NK-92 treated with Interleukin-12 subunit alpha and Interleukin-12 subunit beta, amount 100 ng/mL, for 24 hours (cell line): ENCODE measurements around the gene TC2N.
"Not testable (repeated sequence)": the region's sequence is repeated elsewhere in the genome, so short reads cannot be mapped to it uniquely, and the experiment has no call there.

Experiments used
- DNase-seq: peaks from one replicate; lab custom pipeline; 2025; lab: John Stamatoyannopoulos, UW

The TC2N gene

DNA sequence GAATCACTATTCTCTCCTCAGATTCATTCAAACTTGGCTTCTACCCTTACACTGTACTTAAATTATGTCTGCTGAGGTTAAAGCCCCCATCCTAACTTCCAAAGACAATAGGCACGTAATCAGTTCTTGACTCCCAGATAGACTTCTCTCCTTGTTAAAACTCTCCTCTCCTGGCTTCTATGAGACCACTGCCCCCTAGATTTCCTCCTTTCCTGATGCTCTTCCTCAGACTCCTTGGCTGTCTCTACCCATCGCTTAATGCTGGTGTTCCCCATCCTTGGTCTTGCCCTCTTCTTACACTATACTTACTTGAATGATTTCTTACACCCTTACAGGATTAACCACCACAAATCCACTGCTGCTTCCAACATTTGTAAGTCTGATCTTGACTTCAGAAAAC is 32.8 kb downstream of the TC2N start:
- DNase-seq = no peak

DNA sequence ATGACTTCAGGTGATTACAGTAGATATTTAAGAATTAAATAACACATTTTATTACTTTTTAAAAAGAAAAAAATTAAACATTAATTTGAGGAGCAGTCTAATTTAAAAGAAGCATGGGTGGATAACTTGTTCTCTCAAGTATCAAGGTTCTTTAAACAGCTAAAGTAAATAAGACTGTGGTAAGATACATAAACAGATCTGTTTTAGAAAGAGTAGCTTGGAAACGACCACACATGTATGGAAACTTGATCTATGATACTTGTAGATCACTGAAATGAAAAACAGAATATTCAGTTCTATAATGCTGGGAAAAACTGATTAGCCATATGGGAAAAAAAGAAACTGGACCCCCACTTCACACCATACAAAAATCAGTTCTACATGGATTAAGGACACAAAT is 36.0 kb downstream of the TC2N start:
- DNase-seq = no peak

DNA sequence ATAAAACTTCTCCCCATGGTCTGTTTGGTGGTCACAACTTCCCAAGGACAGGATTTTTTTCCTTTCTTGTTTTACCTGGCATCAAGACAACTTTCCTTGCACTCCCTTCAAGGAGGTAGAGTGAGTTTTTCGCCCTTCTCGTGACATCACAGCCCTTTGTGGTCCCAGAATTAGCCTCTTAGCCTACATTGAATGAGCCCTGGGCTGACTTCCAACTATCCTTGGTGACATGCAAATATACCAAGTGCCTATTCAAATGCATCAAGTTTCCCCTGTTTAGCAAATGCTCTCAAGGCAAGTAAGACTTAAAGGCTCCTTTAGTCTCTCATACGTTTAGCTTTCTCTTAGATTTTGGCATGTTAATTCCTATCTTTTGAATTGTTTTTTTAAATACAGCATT is 36.6 kb downstream of the TC2N start:
- DNase-seq = no peak

GRCh38 chr14:91829511-91829910 is 37.8 kb downstream of the TC2N start:
- DNase-seq = no peak

DNA sequence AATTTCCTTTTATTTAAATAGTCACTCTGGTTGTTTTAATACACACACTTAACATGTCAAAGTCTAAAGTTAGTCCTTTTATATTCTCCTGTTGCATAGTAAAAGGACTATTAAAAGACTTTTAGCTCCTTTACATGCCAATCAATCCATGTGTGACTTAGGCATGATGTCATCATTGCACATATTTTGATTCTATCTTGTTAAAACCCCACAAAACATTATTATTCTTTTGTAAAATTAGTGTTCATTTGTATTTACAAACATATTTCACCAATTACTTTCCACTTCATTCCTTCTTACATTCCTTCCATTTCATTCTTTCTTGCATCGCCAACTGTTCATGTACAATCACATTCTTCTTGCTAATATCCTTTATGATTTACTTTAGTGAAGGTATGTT is 39.6 kb downstream of the TC2N start:
- no peak for DNase-seq

DNA sequence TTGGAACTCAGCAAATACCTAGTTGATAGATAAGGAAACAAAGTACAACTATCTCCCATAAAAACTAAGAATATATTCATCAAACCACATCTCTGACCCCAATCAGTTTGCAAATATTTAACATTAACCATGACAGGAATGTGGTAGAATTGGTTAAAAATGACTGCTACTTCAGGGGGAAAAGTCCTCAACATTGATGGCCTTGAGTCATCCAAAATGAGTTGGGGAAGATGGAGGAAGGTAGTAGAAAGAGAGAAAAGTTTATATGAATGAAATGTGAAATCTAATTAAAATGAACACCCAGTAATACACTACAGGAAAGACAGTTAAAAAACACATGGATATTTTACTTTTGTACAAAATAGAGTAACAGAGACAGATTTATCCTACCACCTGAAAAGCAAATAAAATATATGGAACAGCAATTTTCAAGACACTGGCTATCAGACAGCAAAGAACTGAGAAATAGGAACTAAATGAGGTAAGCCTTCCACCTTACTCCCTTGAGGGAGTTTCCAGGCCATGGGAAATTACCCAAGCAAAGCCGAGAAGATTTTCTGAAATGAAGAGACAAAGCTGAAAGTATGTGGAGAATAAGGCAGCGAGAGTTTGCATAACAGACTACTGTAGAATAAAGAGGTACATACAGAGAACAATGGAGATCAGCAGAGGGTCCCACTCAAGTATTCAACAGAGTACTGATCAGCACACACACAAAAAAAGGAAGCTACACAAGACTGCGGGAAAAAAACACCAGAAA is 49.6 kb downstream of the TC2N start:
- no peak for DNase-seq

DNA sequence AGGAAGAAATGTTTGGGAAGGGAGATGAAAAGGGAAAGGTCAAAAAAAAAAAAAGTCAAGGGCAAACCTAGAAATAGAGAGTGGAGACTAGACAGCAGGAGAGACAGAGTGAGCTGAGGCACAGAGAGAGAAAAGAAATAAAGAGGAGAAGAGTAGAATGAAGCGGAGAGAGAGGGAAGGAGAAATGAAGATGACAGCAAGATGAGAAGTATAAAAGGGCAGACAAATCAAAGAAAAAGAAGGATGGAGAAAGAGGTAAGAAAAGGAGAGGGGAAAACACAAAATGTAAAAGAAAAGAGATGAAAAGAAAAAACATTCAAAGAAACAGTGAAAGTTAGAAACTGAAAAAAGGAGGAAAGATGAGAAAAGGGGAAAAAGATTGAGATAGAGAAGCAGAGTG is 53.0 kb downstream of the TC2N start:
- DNase-seq = no peak

GRCh38 chr14:91810699-91811098 is 56.6 kb downstream of the TC2N start:
- DNase-seq = no peak

GRCh38 chr14:91806716-91807115 is 60.6 kb downstream of the TC2N start:
- no peak for DNase-seq

- not testable (repeated sequence) for DNase-seq
These were observed 61.2 kb downstream of the TC2N start for GRCh38 chr14:91806094-91806493.

DNA sequence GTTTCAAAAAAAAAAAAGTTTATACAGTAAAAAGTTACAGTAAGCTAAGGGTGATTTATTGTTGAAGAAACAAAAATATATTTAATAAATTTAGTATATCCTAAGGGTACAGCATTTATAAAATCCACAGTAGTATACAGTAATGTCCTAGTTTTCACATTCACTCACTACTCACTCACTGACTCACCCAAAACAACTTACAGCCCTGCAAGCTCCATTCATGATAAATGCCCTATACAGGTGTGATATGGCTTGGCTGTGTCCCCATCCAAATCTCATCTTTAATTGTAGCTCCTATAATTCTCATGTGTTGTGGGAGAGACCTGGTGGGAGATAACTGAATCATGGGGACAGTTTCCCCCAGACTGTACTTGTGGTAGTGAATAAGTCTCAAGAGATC is 61.7 kb downstream of the TC2N start:
- DNase-seq = no peak

GRCh38 chr14:91801358-91801757 is 66.0 kb downstream of the TC2N start:
- peak; percentile 21 for DNase-seq

DNA sequence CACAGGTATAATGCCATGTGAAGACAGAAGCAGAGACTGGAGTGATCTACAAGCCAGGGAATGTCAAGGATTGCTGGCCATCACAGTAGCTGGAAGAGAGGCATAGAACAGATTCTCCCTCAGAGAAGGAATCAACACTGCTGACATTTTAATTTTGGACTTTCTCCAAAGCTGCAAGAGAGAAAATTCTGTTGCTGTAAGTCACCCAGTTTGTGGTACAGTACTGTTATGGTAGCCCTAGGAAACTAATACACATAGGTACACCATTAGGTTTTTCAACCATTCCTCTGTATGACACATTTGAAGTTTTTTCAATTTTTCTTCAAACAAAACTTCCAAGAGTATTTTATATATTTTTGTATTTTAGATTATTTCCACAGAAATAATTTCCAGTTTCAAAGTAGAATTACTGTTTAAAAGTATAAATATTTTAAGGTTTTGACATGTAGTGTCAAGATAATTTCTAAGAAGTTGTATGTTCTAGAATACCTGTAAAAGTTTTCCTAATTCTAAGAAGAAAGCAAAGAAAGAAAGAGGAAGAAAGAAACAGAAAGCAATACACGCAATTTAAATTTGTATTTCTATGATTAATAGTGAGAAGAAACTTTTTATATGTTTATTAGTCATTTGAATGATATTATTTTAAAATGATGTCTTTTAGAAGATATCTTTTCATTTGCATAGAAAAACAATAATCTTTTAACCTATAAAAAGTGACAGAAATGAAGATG is 70.6 kb downstream of the TC2N start:
- no peak for DNase-seq

DNA sequence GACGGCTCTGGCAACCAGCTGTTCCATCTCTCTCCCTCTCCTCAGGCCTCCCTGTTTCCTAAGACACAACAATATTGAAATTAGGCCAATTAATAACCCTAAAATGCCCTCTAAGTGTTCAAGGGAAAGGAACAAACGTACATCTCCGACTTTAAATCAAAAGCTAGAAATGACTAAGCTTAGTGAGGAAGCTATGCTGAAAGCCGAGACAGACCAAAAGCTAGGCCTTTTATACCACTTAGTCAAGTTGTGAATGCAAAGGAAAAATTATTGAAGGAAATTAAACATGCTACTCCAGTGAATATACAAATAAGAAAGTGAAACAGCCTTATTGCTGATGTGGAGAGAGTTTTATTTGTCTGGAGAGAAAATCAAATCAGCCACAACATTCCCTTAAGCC is 73.6 kb downstream of the TC2N start:
- no peak for DNase-seq

DNA sequence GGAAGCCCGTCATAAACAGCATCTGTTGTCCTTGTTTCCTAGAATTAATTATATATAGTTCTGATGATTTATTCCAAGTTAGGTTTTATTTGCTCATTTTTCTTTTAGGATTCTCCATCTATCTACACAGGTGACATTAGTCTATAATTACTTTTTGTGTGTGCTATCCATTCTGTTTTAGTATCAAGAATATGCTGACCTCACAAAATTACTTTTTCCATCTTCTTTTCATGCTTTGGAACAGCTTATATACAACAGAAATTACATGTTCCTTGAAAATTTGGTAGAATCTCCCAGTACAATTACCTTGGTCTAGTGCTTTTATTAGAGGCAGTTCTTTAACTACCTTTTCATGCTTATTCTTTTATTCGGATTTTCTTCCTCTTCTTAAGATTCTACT is 81.1 kb downstream of the TC2N start:
- DNase-seq = no peak

DNA sequence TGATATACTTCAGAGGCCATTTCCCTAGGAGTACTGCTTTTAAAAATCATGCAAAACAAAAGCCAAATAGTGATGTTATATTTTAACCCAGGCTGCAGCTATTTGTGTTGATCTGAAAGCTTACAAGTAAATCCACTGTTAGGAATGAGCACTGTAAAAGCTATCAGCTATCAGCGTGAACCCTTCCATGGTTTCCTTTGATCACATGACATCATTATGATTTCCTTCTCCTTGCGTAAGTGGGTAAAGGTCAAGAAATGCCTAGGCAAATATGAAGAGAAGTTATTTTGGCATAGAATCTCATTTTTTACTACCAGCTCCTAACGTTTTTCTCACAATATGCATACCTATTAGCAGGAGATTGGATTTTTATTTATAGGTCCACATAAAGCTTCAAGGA is 86.9 kb downstream of the TC2N start:
- no peak for DNase-seq

- no peak for DNase-seq
These were observed 89.1 kb downstream of the TC2N start for GRCh38 chr14:91778217-91778616.

- no peak for DNase-seq
These were observed 92.9 kb downstream of the TC2N start for GRCh38 chr14:91774140-91775096.

- DNase-seq = no peak
These were observed 97.2 kb downstream of the TC2N start for GRCh38 chr14:91770185-91770584.

DNA sequence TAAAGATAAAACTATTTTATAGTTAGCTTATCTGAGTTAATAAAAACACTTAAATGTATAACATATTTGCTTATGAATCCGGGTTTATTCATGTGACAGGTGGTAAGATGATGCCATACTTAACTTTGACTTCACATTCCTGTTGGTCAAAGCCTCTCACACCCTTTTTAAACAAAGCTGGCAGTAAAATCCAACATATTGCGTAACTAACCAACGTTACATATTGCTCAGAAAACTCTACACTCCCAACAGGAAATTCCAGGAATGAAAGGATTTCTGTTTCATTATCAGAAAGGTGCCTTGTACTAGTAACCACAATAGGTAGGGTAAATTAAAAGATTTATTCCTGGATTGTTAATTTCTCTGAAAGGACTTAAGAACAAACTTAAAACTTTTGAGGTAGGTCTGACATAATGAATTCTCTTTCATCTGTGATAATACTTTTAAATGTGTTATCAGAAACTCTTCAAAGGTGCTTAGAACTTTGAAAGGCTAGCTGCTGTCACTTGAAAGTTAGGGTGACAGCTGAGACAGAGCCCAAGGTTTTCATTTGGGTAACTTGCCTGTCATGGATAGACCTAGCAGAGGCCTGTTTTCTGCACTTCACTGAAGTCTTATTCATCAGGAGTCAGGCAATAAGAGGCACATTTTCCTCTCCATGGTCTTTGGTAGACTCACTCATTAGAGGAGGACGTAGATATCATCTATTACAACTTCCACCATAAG is 111.6 kb downstream of the TC2N start:
- DNase-seq = no peak

GRCh38 chr14:91754819-91755218 is 112.5 kb downstream of the TC2N start:
- no peak for DNase-seq

DNA sequence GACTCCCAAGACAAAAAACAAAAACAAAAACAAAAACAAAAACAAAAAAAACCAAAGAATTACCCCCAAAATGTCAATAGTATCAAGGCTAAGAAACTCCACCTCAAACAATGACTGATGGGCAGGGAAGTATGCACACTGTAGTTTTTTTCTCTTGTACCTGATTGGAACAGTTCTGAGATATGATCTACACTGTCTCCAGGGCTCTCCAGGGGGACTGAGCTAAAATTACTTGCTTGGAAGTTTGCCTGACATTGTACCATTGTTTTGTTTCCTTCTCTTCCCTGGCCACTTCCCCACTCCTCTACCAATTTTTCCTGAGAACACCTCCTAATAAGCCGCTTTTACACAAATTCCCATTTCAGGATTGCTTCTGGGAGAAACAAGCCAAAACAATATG is 113.2 kb downstream of the TC2N start:
- DNase-seq = no peak
